ENCODE data around the gene RCOR3. TPM values are rescaled to one million over a fixed set of nuclear protein-coding genes. Genes with fewer than 3 reads are reported as not detected.

The RCOR3 gene
- total RNA-seq, 2 experiments from 2014 or later = 30.2 to 32.7 TPM

GRCh38 chr1:211326528-211327345 is 67.6 kb downstream of the RCOR3 start, which contains the start of gene TRAF5:
Gene TRAF5, plus strand, starts transcription at chr1:211326833. Its CDS starts 26,407 bp downstream, at chr1:211353240.
- ChIA-PET POLR2A (interaction anchor here (1.1 to 1.3 kb wide), 2 partner anchors 56 to 68 kb away, joined by 4 read pairs; no protein-coding TSS in a partner anchor), CTCF (interaction anchor here (0.5 to 7.7 kb wide), 13 partner anchors 8 to 827 kb away, joined by 3 to 77 read pairs (median 3); partner anchors contain the start of gene KCNH1)
- peaks cover 11% of the 10 kb centered on the region for H3K36me3 Mint-ChIP-seq
- H3K27ac Mint-ChIP-seq = peak within 1 kb of the TSS; percentile 93
- H3K4me1 Mint-ChIP-seq (ENCODE audit: low read depth) = peaks cover 77% of the 10 kb centered on the region
- DNase-seq = peak; percentile 64
- H3K27me3 Mint-ChIP-seq = no peaks in the 10 kb centered on the region
- intact Hi-C loops (cut with micrococcal nuclease) = loop anchor here (1.0 to 10.0 kb wide), 2 partner anchors 27 to 708 kb away; partner anchors contain the start of genes DTL and INTS7
- H3K4me3 Mint-ChIP-seq = peak within 1 kb of the TSS; percentile 88
- H3K9me3 Mint-ChIP-seq = no peaks in the 10 kb centered on the region

GRCh38 chr1:211327346-211327921 is 68.3 kb downstream of the RCOR3 start:
- ChIA-PET POLR2A (interaction anchor here (0.6 to 1.3 kb wide), 3 partner anchors 19 to 69 kb away, joined by 3 to 4 read pairs (median 4); no protein-coding TSS in a partner anchor), CTCF (interaction anchor here (0.6 to 7.7 kb wide), 13 partner anchors 11 to 993 kb away, joined by 3 to 77 read pairs (median 4); partner anchors contain the start of gene KCNH1)
- Mint-ChIP-seq H3K36me3 (peaks cover 11% of the 10 kb centered on the region), H3K9me3 (no peaks in the 10 kb centered on the region), H3K4me3 (peak overlapping the region; percentile 88), H3K27ac (peak overlapping the region; percentile 90), H3K27me3 (no peaks in the 10 kb centered on the region), H3K4me1 (ENCODE audit: low read depth) (peaks cover 77% of the 10 kb centered on the region)
- intact Hi-C loops (cut with micrococcal nuclease) = loop anchor here (1.0 to 10.0 kb wide), 2 partner anchors 26 to 707 kb away; partner anchors contain the start of genes DTL and INTS7
- peak; percentile 46 for DNase-seq

GRCh38 chr1:211328084-211328694 is 69.0 kb downstream of the RCOR3 start:
- Mint-ChIP-seq H3K9me3 (no peaks in the 10 kb centered on the region), H3K27ac (peak overlapping the region; percentile 90), H3K4me3 (peak overlapping the region; percentile 88), H3K4me1 (ENCODE audit: low read depth) (peaks cover 76% of the 10 kb centered on the region), H3K36me3 (peaks cover 11% of the 10 kb centered on the region), H3K27me3 (no peaks in the 10 kb centered on the region)
- CTCF ChIA-PET = interaction anchor here (0.7 to 7.7 kb wide), 14 partner anchors 10 to 194 kb away, joined by 3 to 77 read pairs (median 4); partner anchors contain the start of gene KCNH1
- no peak for DNase-seq
- intact Hi-C loops (cut with micrococcal nuclease) = loop anchor here (10.0 kb wide), 1 partner anchor 707 kb away; the partner anchor contains the start of genes DTL and INTS7
- POLR2A ChIA-PET = interaction anchor here (0.6 to 1.3 kb wide), 3 partner anchors 20 to 70 kb away, joined by 3 to 4 read pairs (median 4); no protein-coding TSS in a partner anchor

GRCh38 chr1:211328866-211329475 is 69.8 kb downstream of the RCOR3 start:
- intact Hi-C loops (cut with micrococcal nuclease) = loop anchor here (10.0 kb wide), 1 partner anchor 706 kb away; the partner anchor contains the start of genes DTL and INTS7
- Mint-ChIP-seq H3K9me3 (no peaks in the 10 kb centered on the region), H3K27ac (peak overlapping the region; percentile 90), H3K4me3 (peak overlapping the region; percentile 88), H3K4me1 (ENCODE audit: low read depth) (peaks cover 73% of the 10 kb centered on the region), H3K27me3 (no peaks in the 10 kb centered on the region), H3K36me3 (peaks cover 11% of the 10 kb centered on the region)
- no peak for DNase-seq
- CTCF ChIA-PET = interaction anchor here (0.7 to 2.7 kb wide), 10 partner anchors 10 to 186 kb away, joined by 3 to 11 read pairs (median 4); no protein-coding TSS in a partner anchor
- POLR2A ChIA-PET = interaction anchor here (0.9 to 1.7 kb wide), 2 partner anchors 47 to 53 kb away, joined by 3 to 4 read pairs; no protein-coding TSS in a partner anchor

GRCh38 chr1:211329764-211330201 is 70.6 kb downstream of the RCOR3 start:
- intact Hi-C loops (cut with micrococcal nuclease) = loop anchor here (10.0 kb wide), 1 partner anchor 705 kb away; the partner anchor contains the start of genes DTL and INTS7
- no peaks in the 10 kb centered on the region for H3K27me3 Mint-ChIP-seq
- H3K9me3 Mint-ChIP-seq = no peaks in the 10 kb centered on the region
- ChIA-PET CTCF (interaction anchor here (0.8 to 1.7 kb wide), 6 partner anchors 10 to 184 kb away, joined by 3 to 8 read pairs (median 4); no protein-coding TSS in a partner anchor), POLR2A (interaction anchor here (0.9 to 1.7 kb wide), 2 partner anchors 48 to 52 kb away, joined by 3 to 4 read pairs; no protein-coding TSS in a partner anchor)
- H3K4me3 Mint-ChIP-seq = peak overlapping the region; percentile 88
- peak overlapping the region; percentile 90 for H3K27ac Mint-ChIP-seq
- DNase-seq = no peak
- H3K36me3 Mint-ChIP-seq = peaks cover 11% of the 10 kb centered on the region
- H3K4me1 Mint-ChIP-seq (ENCODE audit: low read depth) = peaks cover 75% of the 10 kb centered on the region

- H3K27me3 Mint-ChIP-seq = no peaks in the 10 kb centered on the region
- H3K27ac Mint-ChIP-seq = peak overlapping the region; percentile 90
- H3K4me3 Mint-ChIP-seq = peak overlapping the region; percentile 88
- peaks cover 11% of the 10 kb centered on the region for H3K36me3 Mint-ChIP-seq
- H3K9me3 Mint-ChIP-seq = no peaks in the 10 kb centered on the region
- ChIA-PET CTCF (interaction anchor here (0.8 to 1.1 kb wide), 2 partner anchors 17 to 146 kb away, joined by 3 read pairs; no protein-coding TSS in a partner anchor), POLR2A (interaction anchor here (1.7 kb wide), 1 partner anchor 49 kb away, joined by 4 read pairs; no protein-coding TSS in a partner anchor)
- H3K4me1 Mint-ChIP-seq (ENCODE audit: low read depth) = peaks cover 77% of the 10 kb centered on the region
- intact Hi-C loops (cut with micrococcal nuclease) = no loop called here
- DNase-seq = no peak
These were observed 71.2 kb downstream of the RCOR3 start for GRCh38 chr1:211330282-211330936.

GRCh38 chr1:211331011-211331709 is 72.0 kb downstream of the RCOR3 start:
- H3K4me3 Mint-ChIP-seq = no peak overlapping the region
- intact Hi-C loops (cut with micrococcal nuclease) = no loop called here
- no peaks in the 10 kb centered on the region for H3K27me3 Mint-ChIP-seq
- ChIA-PET CTCF (interaction anchor here (2.8 kb wide), 1 partner anchor 8 kb away, joined by 17 read pairs; no protein-coding TSS in a partner anchor), POLR2A (no interaction called here)
- no peak for DNase-seq
- H3K27ac Mint-ChIP-seq = peak overlapping the region; percentile 90
- H3K9me3 Mint-ChIP-seq = no peaks in the 10 kb centered on the region
- peaks cover 78% of the 10 kb centered on the region for H3K4me1 Mint-ChIP-seq (ENCODE audit: low read depth)
- peaks cover 11% of the 10 kb centered on the region for H3K36me3 Mint-ChIP-seq

GRCh38 chr1:211332036-211332616 is 73.0 kb downstream of the RCOR3 start:
- ChIA-PET POLR2A (no interaction called here), CTCF (interaction anchor here (2.8 kb wide), 1 partner anchor 9 kb away, joined by 17 read pairs; no protein-coding TSS in a partner anchor)
- Mint-ChIP-seq H3K4me1 (ENCODE audit: low read depth) (peaks cover 85% of the 10 kb centered on the region), H3K27ac (peak overlapping the region; percentile 63), H3K9me3 (no peaks in the 10 kb centered on the region), H3K36me3 (peaks cover 11% of the 10 kb centered on the region), H3K4me3 (no peak overlapping the region), H3K27me3 (no peaks in the 10 kb centered on the region)
- intact Hi-C loops (cut with micrococcal nuclease) = no loop called here
- DNase-seq = no peak

- no peaks in the 10 kb centered on the region for H3K9me3 Mint-ChIP-seq
- CTCF ChIA-PET = interaction anchor here (2.8 kb wide), 1 partner anchor 10 kb away, joined by 17 read pairs; no protein-coding TSS in a partner anchor
- H3K4me1 Mint-ChIP-seq (ENCODE audit: low read depth) = peaks cover 92% of the 10 kb centered on the region
- no peaks in the 10 kb centered on the region for H3K27me3 Mint-ChIP-seq
- peaks cover 11% of the 10 kb centered on the region for H3K36me3 Mint-ChIP-seq
- intact Hi-C loops (cut with micrococcal nuclease) = no loop called here
- no peak for DNase-seq
- no peak overlapping the region for H3K4me3 Mint-ChIP-seq
- POLR2A ChIA-PET = no interaction called here
- peak overlapping the region; percentile 7 for H3K27ac Mint-ChIP-seq
These were observed 73.7 kb downstream of the RCOR3 start for GRCh38 chr1:211332830-211333229.

- no peak for DNase-seq
- H3K4me1 Mint-ChIP-seq (ENCODE audit: low read depth) = peaks cover 89% of the 10 kb centered on the region
- POLR2A ChIA-PET = no interaction called here
- intact Hi-C loops (cut with micrococcal nuclease) = no loop called here
- H3K27ac Mint-ChIP-seq = peak overlapping the region; percentile 0
- H3K36me3 Mint-ChIP-seq = peaks cover 11% of the 10 kb centered on the region
- H3K4me3 Mint-ChIP-seq = no peak overlapping the region
- CTCF ChIA-PET = interaction anchor here (1.2 to 2.8 kb wide), 2 partner anchors 8 to 11 kb away, joined by 3 to 17 read pairs; no protein-coding TSS in a partner anchor
- no peaks in the 10 kb centered on the region for H3K27me3 Mint-ChIP-seq
- H3K9me3 Mint-ChIP-seq = no peaks in the 10 kb centered on the region
These were observed 74.7 kb downstream of the RCOR3 start for GRCh38 chr1:211333906-211334305.
